ENCODE measurements around the gene UMODL1. TPM values are rescaled to one million over a fixed set of nuclear protein-coding genes. Genes with fewer than 3 reads are reported as not detected.

The UMODL1 gene
- total and polyA plus RNA-seq, 10 of the 15 experiments (the other 5 are each of a cell fraction or from before 2014, with no cell fraction given), result 0.01 to 0.11 (median 0.03) TPM; not detected in 5

DNA sequence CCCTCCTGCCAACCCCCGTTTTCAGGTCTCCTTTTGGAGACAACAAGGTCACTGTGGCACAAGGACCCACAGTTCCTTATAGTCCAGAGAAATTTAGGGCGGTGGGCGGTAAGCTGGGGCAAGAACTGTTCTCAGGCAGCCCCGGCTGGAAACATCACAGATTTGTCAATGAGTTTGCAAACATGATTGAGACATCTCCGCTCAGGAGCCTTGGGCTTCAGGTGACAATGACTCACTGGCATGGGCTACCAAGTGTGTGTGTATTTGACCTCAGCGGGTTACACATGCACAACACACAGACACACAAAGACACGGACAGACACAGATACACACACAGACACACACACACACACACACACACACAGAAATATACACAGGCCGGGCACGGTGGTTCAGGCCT, 89.6 kb downstream of the UMODL1 start:
- Histone ChIP-seq H3K27me3 (replicated peaks in 1 of 2; ENCODE audit: control insufficient read depth in 2 of 2, insufficient read depth in 2 of 2, low read length in 1 of 2) (peaks cover 0 to 3% of the 10 kb centered on the region in 2 experiments; a peak in 3 of 4 replicates), H3K79me2 (ENCODE audit: control insufficient read depth, insufficient read depth, low read length) (no peaks in the 10 kb centered on the region), H3K4me3 (no peak overlapping the region), H3K4me2 (ENCODE audit: control insufficient read depth, insufficient read depth) (no peak overlapping the region), H3K4me1 (ENCODE audit: control insufficient read depth, insufficient read depth, low read length) (no peaks in the 10 kb centered on the region), H3K36me3 (ENCODE audit: control insufficient read depth in 2 of 2, insufficient read depth in 2 of 2, low read length in 1 of 2) (no peaks in the 10 kb centered on the region), H3K27ac (ENCODE audit: control insufficient read depth, insufficient read depth) (no peak overlapping the region), H3K9me3 (replicated peaks; ENCODE audit: control insufficient read depth, insufficient read depth, low read length) (no peaks in the 10 kb centered on the region), H3K9ac (ENCODE audit: control insufficient read depth, insufficient read depth, low read length) (no peak overlapping the region), H2AFZ (ENCODE audit: control insufficient read depth, low read depth, low read length) (no peak overlapping the region), H4K20me1 (ENCODE audit: control insufficient read depth, insufficient read depth) (no peaks in the 10 kb centered on the region)
- BruUV-seq (replicated peaks), result no TSS peak
- ChIA-PET CTCF (interaction anchor here (0.9 to 1.1 kb wide), 2 partner anchors 16 to 98 kb away, joined by 4 to 6 read pairs; no protein-coding TSS in a partner anchor), SMC1A (ENCODE audit: uncharacterized antibody, unreplicated experiment) (no interaction called here), RAD21 (ENCODE audit: unreplicated experiment) (no interaction called here), POLR2A (interaction anchor here (0.7 to 1.1 kb wide), 2 partner anchors 79 to 141 kb away, joined by 3 read pairs; no protein-coding TSS in a partner anchor)
- ATAC-seq, result no peak
- intact Hi-C loops (cut with micrococcal nuclease; ENCODE audit: unreplicated experiment), result no loop called here
- 64% methylated on average over 9 of the region's 9 CpGs for WGBS (ENCODE audit: insufficient coverage, insufficient replicate concordance, low lambda C conversion rate, missing lambda C conversion rate)
- peak; percentile 88 for TF ChIP-seq BCL3 (IDR thresholded peaks at IDR 0.05; ENCODE audit: borderline replicate concordance, insufficient read depth, low read depth, low read length, poor library complexity, severe bottlenecking)
- TF ChIP-seq POU2F2 (IDR thresholded peaks at IDR 0.05; ENCODE audit: borderline replicate concordance, low read depth, low read length), result no peak
- DNase-seq (ENCODE audit: low read depth, low spot score), result no peak
- no peak for FAIRE-seq
- in situ Hi-C loops (cut with MboI), result no loop called here

- no peaks in the 10 kb centered on the region for H3K36me3 ChIP-seq (ENCODE audit: control insufficient read depth in 2 of 2, insufficient read depth in 2 of 2, low read length in 1 of 2)
- no peaks in the 10 kb centered on the region for H3K9me3 ChIP-seq (replicated peaks; ENCODE audit: control insufficient read depth, insufficient read depth, low read length)
- intact Hi-C loops (cut with micrococcal nuclease; ENCODE audit: unreplicated experiment), result no loop called here
- ATAC-seq (no peak), FAIRE-seq (no peak), DNase-seq (ENCODE audit: low read depth, low spot score) (no peak)
- WGBS (ENCODE audit: insufficient coverage, insufficient replicate concordance, low lambda C conversion rate, missing lambda C conversion rate), result 63% methylated on average over 7 of the region's 7 CpGs
- H3K4me2 ChIP-seq (ENCODE audit: control insufficient read depth, insufficient read depth), result no peak overlapping the region
- no peak overlapping the region for H3K27ac ChIP-seq (ENCODE audit: control insufficient read depth, insufficient read depth)
- ChIA-PET POLR2A (interaction anchor here (0.7 to 1.1 kb wide), 2 partner anchors 78 to 140 kb away, joined by 3 read pairs; no protein-coding TSS in a partner anchor), SMC1A (ENCODE audit: uncharacterized antibody, unreplicated experiment) (no interaction called here), CTCF (no interaction called here), RAD21 (ENCODE audit: unreplicated experiment) (no interaction called here)
- no peaks in the 10 kb centered on the region for H4K20me1 ChIP-seq (ENCODE audit: control insufficient read depth, insufficient read depth)
- H3K79me2 ChIP-seq (ENCODE audit: control insufficient read depth, insufficient read depth, low read length), result no peaks in the 10 kb centered on the region
- TF ChIP-seq CEBPB (IDR thresholded peaks at IDR 0.05; ENCODE audit: borderline replicate concordance in 1 of 2, low read depth in 2 of 2, low read length in 2 of 2) (no peak), HDGF (IDR thresholded peaks at IDR 0.05) (0 out of 2 replicates have a peak, but pooled peaks have one; percentile 21)
- TF ChIP-seq, protein P1, sequence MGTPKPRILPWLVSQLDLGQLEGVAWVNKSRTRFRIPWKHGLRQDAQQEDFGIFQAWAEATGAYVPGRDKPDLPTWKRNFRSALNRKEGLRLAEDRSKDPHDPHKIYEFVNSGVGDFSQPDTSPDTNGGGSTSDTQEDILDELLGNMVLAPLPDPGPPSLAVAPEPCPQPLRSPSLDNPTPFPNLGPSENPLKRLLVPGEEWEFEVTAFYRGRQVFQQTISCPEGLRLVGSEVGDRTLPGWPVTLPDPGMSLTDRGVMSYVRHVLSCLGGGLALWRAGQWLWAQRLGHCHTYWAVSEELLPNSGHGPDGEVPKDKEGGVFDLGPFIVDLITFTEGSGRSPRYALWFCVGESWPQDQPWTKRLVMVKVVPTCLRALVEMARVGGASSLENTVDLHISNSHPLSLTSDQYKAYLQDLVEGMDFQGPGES (IDR thresholded peaks at IDR 0.05), result no peak
- TF ChIP-seq, protein P2, sequence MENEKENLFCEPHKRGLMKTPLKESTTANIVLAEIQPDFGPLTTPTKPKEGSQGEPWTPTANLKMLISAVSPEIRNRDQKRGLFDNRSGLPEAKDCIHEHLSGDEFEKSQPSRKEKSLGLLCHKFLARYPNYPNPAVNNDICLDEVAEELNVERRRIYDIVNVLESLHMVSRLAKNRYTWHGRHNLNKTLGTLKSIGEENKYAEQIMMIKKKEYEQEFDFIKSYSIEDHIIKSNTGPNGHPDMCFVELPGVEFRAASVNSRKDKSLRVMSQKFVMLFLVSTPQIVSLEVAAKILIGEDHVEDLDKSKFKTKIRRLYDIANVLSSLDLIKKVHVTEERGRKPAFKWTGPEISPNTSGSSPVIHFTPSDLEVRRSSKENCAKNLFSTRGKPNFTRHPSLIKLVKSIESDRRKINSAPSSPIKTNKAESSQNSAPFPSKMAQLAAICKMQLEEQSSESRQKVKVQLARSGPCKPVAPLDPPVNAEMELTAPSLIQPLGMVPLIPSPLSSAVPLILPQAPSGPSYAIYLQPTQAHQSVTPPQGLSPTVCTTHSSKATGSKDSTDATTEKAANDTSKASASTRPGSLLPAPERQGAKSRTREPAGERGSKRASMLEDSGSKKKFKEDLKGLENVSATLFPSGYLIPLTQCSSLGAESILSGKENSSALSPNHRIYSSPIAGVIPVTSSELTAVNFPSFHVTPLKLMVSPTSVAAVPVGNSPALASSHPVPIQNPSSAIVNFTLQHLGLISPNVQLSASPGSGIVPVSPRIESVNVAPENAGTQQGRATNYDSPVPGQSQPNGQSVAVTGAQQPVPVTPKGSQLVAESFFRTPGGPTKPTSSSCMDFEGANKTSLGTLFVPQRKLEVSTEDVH (IDR thresholded peaks at IDR 0.05; ENCODE audit: low read depth, partially characterized antibody), result no peak
- no peaks in the 10 kb centered on the region for H3K4me1 ChIP-seq (ENCODE audit: control insufficient read depth, insufficient read depth, low read length)
- no peak overlapping the region for H3K4me3 ChIP-seq
- H3K27me3 ChIP-seq (replicated peaks in 1 of 2; ENCODE audit: control insufficient read depth in 2 of 2, insufficient read depth in 2 of 2, low read length in 1 of 2), result peaks cover 0 to 3% of the 10 kb centered on the region in 2 experiments; a peak in 3 of 4 replicates
- BruUV-seq (replicated peaks), result no TSS peak
- H2AFZ ChIP-seq (ENCODE audit: control insufficient read depth, low read depth, low read length), result no peak overlapping the region
- in situ Hi-C loops (cut with MboI), result no loop called here
- no peak overlapping the region for H3K9ac ChIP-seq (ENCODE audit: control insufficient read depth, insufficient read depth, low read length)
Measured at GRCh38 chr21:42161401-42161955, 90.4 kb downstream of the UMODL1 start.

Data from GM12878 (cell line).